ENCODE results near the gene BMI1.

BMI1 gene

GRCh38 chr10:22321924-22322640 lies 1.2 kb downstream of the BMI1 start:
- peak; percentile 30 for DNase-seq (ENCODE audit: low read depth)
- TF ChIP-seq MAX (IDR thresholded peaks at IDR 0.05; ENCODE audit: low read depth, low read length) (no peak), CTCF (IDR thresholded peaks at IDR 0.05; ENCODE audit: low read depth, low read length) (no peak), MYC (IDR thresholded peaks at IDR 0.05; ENCODE audit: low read depth, low read length) (no peak), POLR2A (IDR thresholded peaks at IDR 0.05; ENCODE audit: extremely low read depth, insufficient read length) (no peak)
- H3K4me3 ChIP-seq (ENCODE audit: low read depth, low read length), result peak overlapping the region; percentile 61

- peak overlapping the region; percentile 61 for H3K4me3 ChIP-seq (ENCODE audit: low read depth, low read length)
- TF ChIP-seq MAX (IDR thresholded peaks at IDR 0.05; ENCODE audit: low read depth, low read length) (no peak), POLR2A (IDR thresholded peaks at IDR 0.05; ENCODE audit: extremely low read depth, insufficient read length) (no peak), MYC (IDR thresholded peaks at IDR 0.05; ENCODE audit: low read depth, low read length) (no peak), CTCF (IDR thresholded peaks at IDR 0.05; ENCODE audit: low read depth, low read length) (no peak)
- no peak for DNase-seq (ENCODE audit: low read depth)
These were observed 1.8 kb downstream of the BMI1 start for GRCh38 chr10:22322641-22323160.

- TF ChIP-seq POLR2A (IDR thresholded peaks at IDR 0.05; ENCODE audit: extremely low read depth, insufficient read length) (no peak), MAX (IDR thresholded peaks at IDR 0.05; ENCODE audit: low read depth, low read length) (no peak), MYC (IDR thresholded peaks at IDR 0.05; ENCODE audit: low read depth, low read length) (no peak), CTCF (IDR thresholded peaks at IDR 0.05; ENCODE audit: low read depth, low read length) (no peak)
- DNase-seq (ENCODE audit: low read depth), result no peak
These were observed 2.8 kb downstream of the BMI1 start for GRCh38 chr10:22323538-22324305.

GRCh38 chr10:22324413-22324812 lies 3.5 kb downstream of the BMI1 start:
- no peak for DNase-seq (ENCODE audit: low read depth)
- H3K4me3 ChIP-seq (ENCODE audit: low read depth, low read length), result peak overlapping the region; percentile 64
- TF ChIP-seq MYC (IDR thresholded peaks at IDR 0.05; ENCODE audit: low read depth, low read length), result no peak
- no peak for TF ChIP-seq CTCF (IDR thresholded peaks at IDR 0.05; ENCODE audit: low read depth, low read length)
- TF ChIP-seq POLR2A (IDR thresholded peaks at IDR 0.05; ENCODE audit: extremely low read depth, insufficient read length), result no peak
- no peak for TF ChIP-seq MAX (IDR thresholded peaks at IDR 0.05; ENCODE audit: low read depth, low read length)

More at GRCh38 chr10:22323538-22324305, 2.8 kb downstream of the BMI1 start:
- H3K4me3 ChIP-seq (ENCODE audit: low read depth, low read length), result no peak overlapping the region

- DNase-seq (ENCODE audit: low read depth), result no peak
- no peak for TF ChIP-seq MAX (IDR thresholded peaks at IDR 0.05; ENCODE audit: low read depth, low read length)
- H3K4me3 ChIP-seq (ENCODE audit: low read depth, low read length), result peak overlapping the region; percentile 64
These were observed 4.0 kb downstream of the BMI1 start for GRCh38 chr10:22324893-22325271.
